Mesenchymal stem cell (in vitro differentiated cells and primary cell): ENCODE data around the gene ABCA8.
A peak's percentile ranks its signal among the peaks of the same experiment; 100 is the strongest.

Experiments
- DNase-seq: peaks from one replicate; pipeline ENCODE4 v3.0.0-alpha.2; 2013
- H2AFZ ChIP-seq: one replicate; pipeline ENCODE4 v1.6.1; 2013; ENCODE audit warnings: low read depth, mild to moderate bottlenecking, control low read depth, inconsistent platforms, low read length, moderate library complexity
- H2AK5ac ChIP-seq: 2 replicates; pipeline ENCODE4 v1.6.1; 2013; ENCODE audit warnings: low read length, moderate library complexity, mild to moderate bottlenecking, inconsistent platforms; ENCODE audit not compliant: severe bottlenecking
- H2BK120ac ChIP-seq: one replicate; pipeline ENCODE4 v1.6.1; 2013; ENCODE audit warnings: low read depth, mild to moderate bottlenecking, inconsistent platforms, low read length, moderate library complexity
- H2BK12ac ChIP-seq, 2 experiments: one replicate each; pipeline ENCODE4 v1.6.1; 2013; ENCODE audit warnings: inconsistent platforms in 2 of 2, low read length in 2 of 2, mild to moderate bottlenecking in 2 of 2, moderate library complexity in 2 of 2, control low read depth in 1 of 2
- H2BK15ac ChIP-seq: one replicate; pipeline ENCODE4 v1.6.1; 2013; ENCODE audit warnings: mild to moderate bottlenecking, low read depth, inconsistent platforms; ENCODE audit not compliant: poor library complexity, severe bottlenecking
- H2BK5ac ChIP-seq: 2 replicates; pipeline ENCODE4 v1.6.1; 2013; ENCODE audit warnings: low read depth, mild to moderate bottlenecking, low read length, control low read depth, inconsistent platforms; ENCODE audit not compliant: poor library complexity, severe bottlenecking
- H3K14ac ChIP-seq, 2 experiments: one replicate each; pipeline ENCODE4 v1.6.1; 2013; ENCODE audit warnings: inconsistent platforms in 2 of 2, low read length in 2 of 2, control low read depth in 1 of 2, mild to moderate bottlenecking in 1 of 2, moderate library complexity in 1 of 2
- H3K18ac ChIP-seq, 2 experiments: one replicate each; pipeline ENCODE4 v1.6.1; 2013; ENCODE audit warnings: inconsistent platforms in 2 of 2, low read length in 2 of 2, control low read depth in 1 of 2, low read depth in 1 of 2, mild to moderate bottlenecking in 1 of 2
- H3K23ac ChIP-seq, 2 experiments: one replicate each; pipeline ENCODE4 v1.6.1; 2013; ENCODE audit warnings: inconsistent platforms in 2 of 2, low read length in 2 of 2, mild to moderate bottlenecking in 2 of 2, moderate library complexity in 2 of 2, control low read depth in 1 of 2
- H3K27ac ChIP-seq: 2 replicates; pipeline ENCODE4 v1.5.1; 2013; ENCODE audit warnings: mild to moderate bottlenecking, moderate library complexity, low read length, control low read depth, inconsistent platforms; ENCODE audit not compliant: poor library complexity, severe bottlenecking
- H3K27me3 ChIP-seq, 2 experiments: 2 replicates each; pipeline versions ENCODE4 v1.6.1 to v1.7.0; 2013; ENCODE audit warnings: low read length in 2 of 2, mild to moderate bottlenecking in 2 of 2, moderate library complexity in 2 of 2, control low read depth in 1 of 2, inconsistent platforms in 1 of 2; ENCODE audit not compliant: control insufficient read depth in 1 of 2, insufficient read depth in 1 of 2
- H3K36me3 ChIP-seq, 2 experiments: 2 replicates each; pipeline versions ENCODE4 v1.6.1 to v1.7.0; 2013; ENCODE audit warnings: low read length in 2 of 2, control low read depth in 1 of 2, inconsistent platforms in 1 of 2, low read depth in 1 of 2, mild to moderate bottlenecking in 1 of 2; ENCODE audit not compliant: insufficient read depth in 2 of 2, control insufficient read depth in 1 of 2
- H3K4ac ChIP-seq, 2 experiments: one replicate each; pipeline ENCODE4 v1.6.1; 2013; ENCODE audit warnings: inconsistent platforms in 2 of 2, low read length in 2 of 2, mild to moderate bottlenecking in 2 of 2, moderate library complexity in 2 of 2, control low read depth in 1 of 2, low read depth in 1 of 2
- H3K4me1 ChIP-seq: 2 replicates; pipeline ENCODE4 v1.6.1; 2013; ENCODE audit warnings: low read depth, low read length, control low read depth; ENCODE audit not compliant: control insufficient read depth, insufficient read depth
- H3K4me2 ChIP-seq: 2 replicates; pipeline ENCODE4 v1.6.1; 2013; ENCODE audit warnings: low read length, mild to moderate bottlenecking, inconsistent platforms; ENCODE audit not compliant: poor library complexity, severe bottlenecking
- H3K4me3 ChIP-seq, 2 experiments: 2 replicates each; pipeline versions ENCODE4 v1.5.1 to v1.7.0; 2013; ENCODE audit warnings: low read length in 2 of 2, mild to moderate bottlenecking in 2 of 2, control low read depth in 1 of 2, low read depth in 1 of 2; ENCODE audit not compliant: insufficient read depth in 1 of 2
- H3K79me1 ChIP-seq: replicated peaks from 2 replicates; pipeline ENCODE4 v1.6.1; 2013; ENCODE audit warnings: mild to moderate bottlenecking, control low read depth, low read length, inconsistent platforms; ENCODE audit not compliant: poor library complexity, severe bottlenecking
- H3K9ac ChIP-seq: 2 replicates; pipeline ENCODE4 v1.7.0; 2013; ENCODE audit warnings: mild to moderate bottlenecking, low read length, moderate library complexity
- H3K9me3 ChIP-seq: 2 replicates; pipeline ENCODE4 v1.7.0; 2013; ENCODE audit warnings: mild to moderate bottlenecking, low read length; ENCODE audit not compliant: control insufficient read depth
- H4K8ac ChIP-seq: one replicate; pipeline ENCODE4 v1.6.1; 2013; ENCODE audit warnings: inconsistent platforms, mild to moderate bottlenecking, low read length, moderate library complexity
- H4K91ac ChIP-seq: one replicate; pipeline ENCODE4 v1.6.1; 2013; ENCODE audit warnings: mild to moderate bottlenecking, low read length, inconsistent platforms
- WGBS: methylation state at CpG from one replicate; pipeline ENCODE4 v1.1.7; 2013; ENCODE audit warnings: mixed read lengths; 5-methylcytosine and 5-hydroxymethylcytosine counted together

ABCA8 gene

GRCh38 chr17:68850749-68851510 is 104.3 kb downstream of the ABCA8 start:
- no peak overlapping the region for H4K91ac ChIP-seq
- H2BK120ac ChIP-seq = no peak overlapping the region
- no peak overlapping the region for H2AFZ ChIP-seq
- H4K8ac ChIP-seq = no peak overlapping the region
- H2BK5ac ChIP-seq = no peak overlapping the region
- no peaks in the 10 kb centered on the region for H3K9me3 ChIP-seq
- no peak overlapping the region for H3K9ac ChIP-seq
- H3K14ac ChIP-seq = no peak overlapping the region
- H3K79me1 ChIP-seq = no peaks in the 10 kb centered on the region
- no peaks in the 10 kb centered on the region for H3K27me3 ChIP-seq
- no peak for DNase-seq
- H2BK15ac ChIP-seq = no peak overlapping the region
- H2AK5ac ChIP-seq = no peak overlapping the region
- no peak overlapping the region for H3K27ac ChIP-seq
- H3K36me3 ChIP-seq = no peaks in the 10 kb centered on the region
- no peak overlapping the region for H3K4me3 ChIP-seq
- H2BK12ac ChIP-seq = no peak overlapping the region
- no peak overlapping the region for H3K4me2 ChIP-seq
- H3K4ac ChIP-seq = no peak overlapping the region
- H3K4me1 ChIP-seq = no peaks in the 10 kb centered on the region
- no peak overlapping the region for H3K23ac ChIP-seq
- 100% methylated on average over 1 of the region's 2 CpGs for WGBS
- no peak overlapping the region for H3K18ac ChIP-seq

DNA sequence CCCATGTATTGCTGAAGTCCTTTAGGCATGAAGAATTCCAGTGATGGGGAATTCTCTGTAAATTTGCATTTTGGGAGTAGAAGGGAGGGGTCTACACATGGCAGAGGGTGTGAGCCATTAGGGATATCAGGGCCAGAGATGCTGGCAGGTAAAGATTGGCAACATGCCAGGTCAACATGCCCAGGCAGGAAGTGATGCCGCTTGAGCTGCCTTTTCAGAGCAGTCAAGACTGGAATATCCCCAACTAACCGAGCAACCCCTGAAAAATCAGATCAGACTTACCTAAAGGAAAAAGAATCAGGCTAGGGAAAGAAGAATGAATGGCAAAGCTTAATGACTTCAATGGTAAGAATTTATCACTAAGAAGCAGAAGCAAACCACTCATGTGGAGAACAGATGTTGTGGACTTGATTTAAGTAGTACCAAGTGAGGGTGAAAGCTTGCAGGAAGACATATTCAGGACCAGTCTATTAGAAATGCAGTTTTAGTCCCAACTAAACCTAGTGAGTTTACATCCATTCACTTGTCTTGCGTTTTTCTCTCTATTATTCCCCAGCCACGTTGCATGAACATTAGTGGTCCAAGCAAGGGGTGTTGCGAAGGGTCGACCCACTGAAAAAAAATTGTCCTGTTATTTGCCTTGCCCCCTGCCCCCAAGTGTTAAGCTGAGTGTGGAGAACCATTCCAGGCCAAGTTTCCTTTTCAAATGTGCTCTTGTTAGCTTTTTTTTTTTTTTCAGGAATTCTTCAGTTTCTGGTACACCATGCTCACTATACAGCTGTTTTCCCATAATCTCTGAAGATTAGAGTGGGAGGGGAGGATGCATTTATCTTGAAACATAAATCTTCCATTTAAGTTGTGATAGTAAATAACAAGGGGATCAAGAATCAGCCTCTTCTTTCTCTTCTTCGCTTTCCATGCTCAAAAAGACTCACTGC is 105.2 kb downstream of the ABCA8 start:
- H3K4me3 ChIP-seq = no peak overlapping the region
- no peak overlapping the region for H4K91ac ChIP-seq
- no peaks in the 10 kb centered on the region for H3K27me3 ChIP-seq
- no peak overlapping the region for H3K4me2 ChIP-seq
- no peak for DNase-seq
- H2AK5ac ChIP-seq = no peak overlapping the region
- no peak overlapping the region for H2BK15ac ChIP-seq
- no peak overlapping the region for H3K27ac ChIP-seq
- H3K14ac ChIP-seq = no peak overlapping the region
- WGBS = 92% methylated on average over 6 of the region's 7 CpGs
- H3K18ac ChIP-seq = no peak overlapping the region
- H2BK120ac ChIP-seq = no peak overlapping the region
- H3K36me3 ChIP-seq = no peaks in the 10 kb centered on the region
- no peaks in the 10 kb centered on the region for H3K9me3 ChIP-seq
- H3K9ac ChIP-seq = no peak overlapping the region
- H3K4ac ChIP-seq = no peak overlapping the region
- H3K23ac ChIP-seq = no peak overlapping the region
- H2BK12ac ChIP-seq = no peak overlapping the region
- H3K4me1 ChIP-seq = no peaks in the 10 kb centered on the region
- H2BK5ac ChIP-seq = no peak overlapping the region
- H4K8ac ChIP-seq = no peak overlapping the region
- H3K79me1 ChIP-seq = no peaks in the 10 kb centered on the region
- no peak overlapping the region for H2AFZ ChIP-seq

- H2AK5ac ChIP-seq = no peak overlapping the region
- no peak overlapping the region for H4K91ac ChIP-seq
- H3K14ac ChIP-seq = no peak overlapping the region
- H3K27me3 ChIP-seq = no peaks in the 10 kb centered on the region
- no peak for DNase-seq
- H3K79me1 ChIP-seq = no peaks in the 10 kb centered on the region
- H3K18ac ChIP-seq = no peak overlapping the region
- H3K4ac ChIP-seq = no peak overlapping the region
- no peaks in the 10 kb centered on the region for H3K9me3 ChIP-seq
- H2BK15ac ChIP-seq = no peak overlapping the region
- no peak overlapping the region for H3K23ac ChIP-seq
- no peak overlapping the region for H3K4me3 ChIP-seq
- no peaks in the 10 kb centered on the region for H3K36me3 ChIP-seq
- H3K4me1 ChIP-seq = no peaks in the 10 kb centered on the region
- peak overlapping the region in 1 of 2 experiments; percentile 33 for H2BK12ac ChIP-seq
- H4K8ac ChIP-seq = no peak overlapping the region
- no peak overlapping the region for H2AFZ ChIP-seq
- WGBS = 84% methylated on average over 1 of the region's 1 CpG
- H3K27ac ChIP-seq = no peak overlapping the region
- no peak overlapping the region for H2BK5ac ChIP-seq
- H3K9ac ChIP-seq = no peak overlapping the region
- no peak overlapping the region for H3K4me2 ChIP-seq
- H2BK120ac ChIP-seq = no peak overlapping the region
These were observed 107.5 kb downstream of the ABCA8 start for GRCh38 chr17:68847711-68848110.

- no peak overlapping the region for H3K4ac ChIP-seq
- no peak overlapping the region for H3K18ac ChIP-seq
- H3K9ac ChIP-seq = no peak overlapping the region
- H3K36me3 ChIP-seq = no peaks in the 10 kb centered on the region
- no peak overlapping the region for H4K91ac ChIP-seq
- no peak overlapping the region for H2BK12ac ChIP-seq
- H3K23ac ChIP-seq = no peak overlapping the region
- no peak overlapping the region for H3K4me2 ChIP-seq
- H3K14ac ChIP-seq = no peak overlapping the region
- no peak overlapping the region for H2AK5ac ChIP-seq
- H3K4me3 ChIP-seq = no peak overlapping the region
- no peak overlapping the region for H3K27ac ChIP-seq
- no peaks in the 10 kb centered on the region for H3K4me1 ChIP-seq
- H4K8ac ChIP-seq = no peak overlapping the region
- WGBS = 88% methylated on average over 1 of the region's 3 CpGs
- H2BK5ac ChIP-seq = no peak overlapping the region
- no peak overlapping the region for H2BK15ac ChIP-seq
- no peak for DNase-seq
- no peaks in the 10 kb centered on the region for H3K79me1 ChIP-seq
- no peak overlapping the region for H2BK120ac ChIP-seq
- no peak overlapping the region for H2AFZ ChIP-seq
- H3K27me3 ChIP-seq = no peaks in the 10 kb centered on the region
- H3K9me3 ChIP-seq = no peaks in the 10 kb centered on the region
These were observed 111.7 kb downstream of the ABCA8 start for GRCh38 chr17:68843522-68843921.
